ENCODE results near the gene KRTAP9-6. TPM values are rescaled to one million over a fixed set of nuclear protein-coding genes. Genes with fewer than 3 reads are reported as not detected.

Gene KRTAP9-6
- total RNA-seq, 4 donors from 2014 or later, result not detected

DNA sequence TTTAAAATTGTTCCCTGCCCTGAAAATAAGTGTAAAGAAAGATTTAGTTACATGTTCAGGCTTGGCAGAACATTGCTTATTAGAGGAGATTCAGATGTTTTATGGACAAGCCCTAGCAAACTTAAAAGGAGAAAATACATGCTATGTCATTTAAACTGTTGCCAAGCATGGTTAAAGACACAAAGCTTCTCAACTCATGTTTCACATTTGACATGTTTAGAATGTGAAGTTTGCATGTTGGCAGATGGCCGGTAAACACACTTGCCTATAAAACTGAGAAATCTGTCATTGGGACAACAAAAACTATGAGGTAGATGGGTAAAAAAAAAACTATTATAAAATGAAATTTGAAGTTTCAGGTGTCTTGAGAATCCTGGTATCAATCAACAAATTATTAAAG, 31.7 kb downstream of the KRTAP9-6 start:
- no peak for TF ChIP-seq POLR2A (IDR thresholded peaks at IDR 0.05)
- TF ChIP-seq, protein P1, sequence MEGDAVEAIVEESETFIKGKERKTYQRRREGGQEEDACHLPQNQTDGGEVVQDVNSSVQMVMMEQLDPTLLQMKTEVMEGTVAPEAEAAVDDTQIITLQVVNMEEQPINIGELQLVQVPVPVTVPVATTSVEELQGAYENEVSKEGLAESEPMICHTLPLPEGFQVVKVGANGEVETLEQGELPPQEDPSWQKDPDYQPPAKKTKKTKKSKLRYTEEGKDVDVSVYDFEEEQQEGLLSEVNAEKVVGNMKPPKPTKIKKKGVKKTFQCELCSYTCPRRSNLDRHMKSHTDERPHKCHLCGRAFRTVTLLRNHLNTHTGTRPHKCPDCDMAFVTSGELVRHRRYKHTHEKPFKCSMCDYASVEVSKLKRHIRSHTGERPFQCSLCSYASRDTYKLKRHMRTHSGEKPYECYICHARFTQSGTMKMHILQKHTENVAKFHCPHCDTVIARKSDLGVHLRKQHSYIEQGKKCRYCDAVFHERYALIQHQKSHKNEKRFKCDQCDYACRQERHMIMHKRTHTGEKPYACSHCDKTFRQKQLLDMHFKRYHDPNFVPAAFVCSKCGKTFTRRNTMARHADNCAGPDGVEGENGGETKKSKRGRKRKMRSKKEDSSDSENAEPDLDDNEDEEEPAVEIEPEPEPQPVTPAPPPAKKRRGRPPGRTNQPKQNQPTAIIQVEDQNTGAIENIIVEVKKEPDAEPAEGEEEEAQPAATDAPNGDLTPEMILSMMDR (IDR thresholded peaks at IDR 0.05), result no peak
- H3K36me3 ChIP-seq, result no peaks in the 10 kb centered on the region
- H3K4me1 ChIP-seq, result no peaks in the 10 kb centered on the region
- H3K27ac ChIP-seq, result no peak overlapping the region
- no peak for DNase-seq
- no peak overlapping the region for H3K4me3 ChIP-seq
- intact Hi-C loops (cut with DNase I; ENCODE audit: low total_unique reads), result no loop called here
- no peaks in the 10 kb centered on the region for H3K27me3 ChIP-seq
- no peaks in the 10 kb centered on the region for H3K9me3 ChIP-seq

DNA sequence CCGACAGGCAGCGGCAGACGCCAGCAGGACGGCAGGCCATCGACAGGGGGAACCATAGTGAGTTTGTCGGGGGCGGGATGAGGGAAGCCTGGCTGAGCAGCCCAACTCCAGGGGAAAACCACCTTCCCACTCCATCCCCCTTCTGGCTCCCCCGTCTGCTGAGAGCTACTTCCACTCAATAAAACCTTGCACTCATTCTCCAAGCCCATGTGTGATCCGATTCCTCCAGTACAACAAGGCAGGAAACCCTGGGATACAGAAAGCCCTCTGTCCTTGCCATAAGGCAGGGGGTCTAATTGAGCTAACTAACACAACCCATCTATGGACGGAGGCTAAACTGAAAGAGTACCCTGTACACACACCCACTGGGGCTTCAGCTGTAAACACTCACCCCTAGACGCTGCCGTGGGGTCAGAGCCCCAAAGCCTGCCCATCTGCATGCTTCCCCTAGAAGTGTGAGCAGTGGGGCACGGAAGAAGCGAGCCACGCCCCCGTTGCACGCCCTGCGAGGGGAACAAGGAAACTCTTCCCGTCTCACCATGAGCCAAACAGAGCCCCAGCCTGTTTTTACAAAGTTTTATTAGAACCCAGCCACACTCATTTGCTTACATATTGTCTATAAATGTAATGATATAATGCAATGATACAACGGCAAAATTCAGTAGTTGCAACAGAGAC, 33.4 kb downstream of the KRTAP9-6 start:
- Histone ChIP-seq H3K36me3 (no peaks in the 10 kb centered on the region), H3K27ac (no peak overlapping the region), H3K4me3 (no peak overlapping the region), H3K27me3 (no peaks in the 10 kb centered on the region), H3K9me3 (no peaks in the 10 kb centered on the region), H3K4me1 (no peaks in the 10 kb centered on the region)
- DNase-seq, result no peak
- intact Hi-C loops (cut with DNase I; ENCODE audit: low total_unique reads), result no loop called here
- TF ChIP-seq, protein P1 (IDR thresholded peaks at IDR 0.05), result no peak
- no peak for TF ChIP-seq POLR2A (IDR thresholded peaks at IDR 0.05)

DNA sequence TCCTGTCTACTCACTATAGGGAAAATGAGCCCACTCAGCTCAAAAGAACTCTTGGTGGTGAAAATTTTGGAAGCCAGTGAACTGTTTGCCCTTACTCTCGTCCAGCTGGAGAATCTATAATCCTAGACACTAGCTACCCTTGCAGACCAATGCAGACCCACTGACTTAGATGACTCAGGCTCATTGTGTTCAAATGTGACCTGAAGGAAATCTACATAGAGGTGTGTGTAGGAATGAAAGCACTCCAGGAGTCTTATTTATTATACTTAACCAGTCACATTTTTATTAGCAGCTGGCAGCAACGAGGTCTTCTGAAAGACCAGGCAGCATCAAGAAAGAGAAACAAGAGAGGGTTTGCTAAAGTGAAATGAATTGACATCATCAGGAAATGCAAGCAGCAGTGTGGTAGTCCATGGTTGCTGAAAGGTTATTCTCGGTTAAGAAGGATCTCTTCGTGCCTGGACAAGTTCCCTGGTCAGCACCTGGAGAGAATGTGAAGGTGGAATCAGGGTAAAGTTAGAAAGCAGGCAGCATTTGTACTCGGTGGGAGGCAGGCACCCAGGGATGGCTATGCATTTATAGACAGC, 36.1 kb downstream of the KRTAP9-6 start:
- H3K4me1 ChIP-seq, result no peaks in the 10 kb centered on the region
- TF ChIP-seq, protein P1 (IDR thresholded peaks at IDR 0.05), result no peak
- no peak for TF ChIP-seq POLR2A (IDR thresholded peaks at IDR 0.05)
- H3K36me3 ChIP-seq, result no peaks in the 10 kb centered on the region
- no peaks in the 10 kb centered on the region for H3K9me3 ChIP-seq
- H3K27me3 ChIP-seq, result no peaks in the 10 kb centered on the region
- intact Hi-C loops (cut with DNase I; ENCODE audit: low total_unique reads), result no loop called here
- H3K4me3 ChIP-seq, result no peak overlapping the region
- no peak for DNase-seq
- no peak overlapping the region for H3K27ac ChIP-seq

DNA sequence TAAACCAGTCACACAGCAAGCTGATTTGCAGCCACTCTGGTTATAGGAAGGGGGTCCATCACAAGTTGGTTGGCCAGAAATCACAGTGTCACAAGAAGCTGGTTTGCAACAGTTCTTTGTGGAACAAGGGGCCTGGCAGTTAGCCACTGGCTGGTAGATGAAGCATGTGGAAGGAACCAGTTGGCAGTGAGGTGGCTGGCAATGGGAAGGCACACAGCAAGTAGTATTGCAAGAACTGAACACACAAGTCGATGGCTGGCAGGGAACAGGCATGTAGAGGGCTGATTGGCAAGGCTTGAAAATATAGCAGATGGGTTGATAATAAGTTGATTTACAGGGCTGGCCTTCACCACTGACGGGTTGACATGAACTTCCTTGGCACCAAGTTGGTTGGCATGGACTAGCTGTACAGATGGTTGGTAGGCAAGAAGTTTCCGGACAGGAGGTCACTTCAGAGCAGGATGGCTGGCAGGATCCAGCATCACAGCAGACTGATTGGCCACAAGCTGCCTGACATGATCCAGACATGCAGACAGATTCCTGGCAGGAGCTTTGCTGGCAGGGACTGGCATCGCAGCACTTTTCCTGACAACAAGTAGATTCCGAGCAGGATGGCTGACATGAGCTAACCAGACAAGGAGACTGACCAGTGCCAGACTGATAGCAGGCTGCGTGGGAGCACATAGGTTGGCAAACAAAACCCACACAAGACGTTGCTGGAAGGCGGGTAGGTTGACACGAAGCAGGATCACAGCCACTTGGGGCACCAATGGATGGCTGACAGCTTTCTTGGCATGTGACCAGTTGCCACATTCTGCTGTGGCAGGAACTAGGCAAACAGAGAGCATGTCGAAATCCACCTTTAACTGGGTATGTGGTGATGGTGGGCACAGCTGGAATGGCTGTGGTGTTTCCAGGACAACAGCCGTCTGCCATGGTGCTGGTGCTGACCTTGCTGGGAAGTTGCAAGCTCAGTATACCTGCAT, 37.0 kb downstream of the KRTAP9-6 start, which contains the start of gene KRTAP29-1:
Gene KRTAP29-1, minus strand, starts transcription at position 936 of the 986 bp plus-strand sequence. Its CDS starts 0 bp downstream, at position 936.
- Histone ChIP-seq H3K4me3 (no peak within 1 kb of the TSS), H3K4me1 (no peaks in the 10 kb centered on the region), H3K27ac (no peak within 1 kb of the TSS), H3K27me3 (no peaks in the 10 kb centered on the region), H3K36me3 (no peaks in the 10 kb centered on the region), H3K9me3 (no peaks in the 10 kb centered on the region)
- TF ChIP-seq POLR2A (IDR thresholded peaks at IDR 0.05), result no peak
- TF ChIP-seq, protein P1 (IDR thresholded peaks at IDR 0.05), result no peak
- intact Hi-C loops (cut with DNase I; ENCODE audit: low total_unique reads), result no loop called here
- no peak for DNase-seq

All from uterus (tissue), 4 donors.